ENCODE measurements around the gene GH2. TPM values are rescaled to one million over a fixed set of nuclear protein-coding genes. Genes with fewer than 3 reads are reported as not detected.
"Not testable (repeated sequence)": the region's sequence is repeated elsewhere in the genome, so short reads cannot be mapped to it uniquely, and the experiment has no call there.

Gene GH2
- total and polyA plus RNA-seq, 2 donors (not counting 3 experiments of a cell fraction or from before 2014, with no cell fraction given), result not detected

GRCh38 chr17:63916566-63917185 lies 34.9 kb upstream of the GH2 start:
- intact Hi-C loops (cut with micrococcal nuclease), result no loop called here
- H3K79me2 ChIP-seq (ENCODE audit: control insufficient read depth, insufficient read depth, low read length), result no peaks in the 10 kb centered on the region
- ChIA-PET CTCF (interaction anchor here (1.2 to 7.3 kb wide), 3 partner anchors 72 to 217 kb away, joined by 3 to 183 read pairs (median 159); no protein-coding TSS in a partner anchor), POLR2A (no interaction called here)
- H3K4me1 ChIP-seq (ENCODE audit: control insufficient read depth, extremely low read depth, insufficient read depth, low read length), result no peaks in the 10 kb centered on the region
- H3K4me2 ChIP-seq (ENCODE audit: insufficient read depth, low read length), result no peak overlapping the region
- dilution Hi-C loops (cut with MboI; ENCODE audit: extremely low pct_ligation_motif_present, low sequenced_read_pairs), result no loop called here
- H3K27me3 ChIP-seq (ENCODE audit: control insufficient read depth in 2 of 2, insufficient read depth in 2 of 2, low read length in 2 of 2), result peaks cover 0 to 3% of the 10 kb centered on the region in 2 experiments
- no peak overlapping the region for H3K4me3 ChIP-seq (replicated peaks in 1 of 3; ENCODE audit: insufficient read depth in 1 of 3, low read depth in 1 of 3, low read length in 3 of 3)
- H3K9me1 ChIP-seq (replicated peaks; ENCODE audit: control insufficient read depth, extremely low read depth, insufficient read depth, low read length), result no peaks in the 10 kb centered on the region
- no peak overlapping the region for H3K9ac ChIP-seq (replicated peaks; ENCODE audit: extremely low read depth, insufficient read depth, low read length)
- no peaks in the 10 kb centered on the region for H3K36me3 ChIP-seq (ENCODE audit: control insufficient read depth in 2 of 2, extremely low read depth in 1 of 2, insufficient read depth in 2 of 2, low read length in 2 of 2)
- FAIRE-seq (no peak), DNase-seq (ENCODE audit: low read depth, low spot score) (no peak)
- TF ChIP-seq FOS (IDR thresholded peaks at IDR 0.05; ENCODE audit: borderline replicate concordance, insufficient read depth, low read length), result no peak
- no peak for TF ChIP-seq POLR2AphosphoS5 (IDR thresholded peaks at IDR 0.05; ENCODE audit: insufficient read depth, low read depth, low read length)
- TF ChIP-seq MYC (IDR thresholded peaks at IDR 0.05; ENCODE audit: low read depth, low read length), result no peak
- TF ChIP-seq JUN (IDR thresholded peaks at IDR 0.05; ENCODE audit: borderline replicate concordance, insufficient read depth, insufficient read length, low read depth), result no peak
- TF ChIP-seq CTCF (IDR thresholded peaks at IDR 0.05; ENCODE audit: extremely low read depth in 1 of 2, insufficient read depth in 1 of 2, low read depth in 1 of 2, low read length in 2 of 2), result no peak
- H2AFZ ChIP-seq (ENCODE audit: low read depth, low read length), result no peak overlapping the region
- H4K20me1 ChIP-seq (replicated peaks; ENCODE audit: control insufficient read depth, extremely low read depth, insufficient read depth, low read length), result no peaks in the 10 kb centered on the region
- no peaks in the 10 kb centered on the region for H3K9me3 ChIP-seq (replicated peaks; ENCODE audit: control insufficient read depth, insufficient read depth, low read length)
- no peak overlapping the region for H3K27ac ChIP-seq (ENCODE audit: insufficient read depth, low read depth, low read length)
- BruUV-seq (replicated peaks), result no TSS peak

- FAIRE-seq, result peak; percentile 63
- H3K4me2 ChIP-seq (ENCODE audit: insufficient read depth, low read length); H3K36me3 ChIP-seq (ENCODE audit: control insufficient read depth in 2 of 2, extremely low read depth in 1 of 2, insufficient read depth in 2 of 2, low read length in 2 of 2); BruUV-seq (replicated peaks); H3K4me1 ChIP-seq (ENCODE audit: control insufficient read depth, extremely low read depth, insufficient read depth, low read length); H4K20me1 ChIP-seq (replicated peaks; ENCODE audit: control insufficient read depth, extremely low read depth, insufficient read depth, low read length); intact Hi-C loops (cut with micrococcal nuclease); H3K79me2 ChIP-seq (ENCODE audit: control insufficient read depth, insufficient read depth, low read length); H3K9ac ChIP-seq (replicated peaks; ENCODE audit: extremely low read depth, insufficient read depth, low read length); H3K9me3 ChIP-seq (replicated peaks; ENCODE audit: control insufficient read depth, insufficient read depth, low read length); dilution Hi-C loops (cut with MboI; ENCODE audit: extremely low pct_ligation_motif_present, low sequenced_read_pairs); DNase-seq (ENCODE audit: low read depth, low spot score); H3K9me1 ChIP-seq (replicated peaks; ENCODE audit: control insufficient read depth, extremely low read depth, insufficient read depth, low read length); H2AFZ ChIP-seq (ENCODE audit: low read depth, low read length); H3K4me3 ChIP-seq (replicated peaks in 1 of 3; ENCODE audit: insufficient read depth in 1 of 3, low read depth in 1 of 3, low read length in 3 of 3); POLR2A ChIA-PET; H3K27me3 ChIP-seq (ENCODE audit: control insufficient read depth in 2 of 2, insufficient read depth in 2 of 2, low read length in 2 of 2); H3K27ac ChIP-seq (ENCODE audit: insufficient read depth, low read depth, low read length): not testable (repeated sequence)
- CTCF ChIA-PET, result interaction anchor here (1.1 to 7.3 kb wide), 4 partner anchors 31 to 218 kb away, joined by 3 to 183 read pairs (median 82); no protein-coding TSS in a partner anchor
These were observed 34.0 kb upstream of the GH2 start for GRCh38 chr17:63915753-63916152.
